DMS79 (cell line): Measurements from ENCODE around the gene KATNAL2.

Experiments used
- DNase-seq: peaks from one replicate; lab custom pipeline; 2025; lab: John Stamatoyannopoulos, UW

The KATNAL2 gene

GRCh38 chr18:47035156-47035671, 117.8 kb downstream of the KATNAL2 start, which contains the start of gene ELOA2:
ELOA2 (minus strand) TSS chr18:47035621; CDS start chr18:47035264, 357 bp downstream.
- no peak for DNase-seq

- DNase-seq = no peak
These were observed 119.0 kb downstream of the KATNAL2 start for GRCh38 chr18:47036298-47036874.

GRCh38 chr18:47036927-47037578, 119.7 kb downstream of the KATNAL2 start:
- no peak for DNase-seq

- no peak for DNase-seq
These were observed 123.6 kb downstream of the KATNAL2 start for GRCh38 chr18:47040982-47041381.

GRCh38 chr18:47050468-47050867, 133.1 kb downstream of the KATNAL2 start:
- no peak for DNase-seq

- no peak for DNase-seq
These were observed 137.0 kb downstream of the KATNAL2 start for GRCh38 chr18:47054369-47054768.

GRCh38 chr18:47062471-47062870, 145.1 kb downstream of the KATNAL2 start:
- no peak for DNase-seq

GRCh38 chr18:47063096-47063495, 145.7 kb downstream of the KATNAL2 start:
- no peak for DNase-seq

GRCh38 chr18:47067648-47068047, 150.2 kb downstream of the KATNAL2 start:
- DNase-seq = no peak

GRCh38 chr18:47075098-47075883, 157.9 kb downstream of the KATNAL2 start:
- no peak for DNase-seq

GRCh38 chr18:47077111-47077510, 159.7 kb downstream of the KATNAL2 start:
- no peak for DNase-seq

- no peak for DNase-seq
These were observed 163.5 kb downstream of the KATNAL2 start for GRCh38 chr18:47080872-47081271.

GRCh38 chr18:47081578-47081977, 164.2 kb downstream of the KATNAL2 start:
- no peak for DNase-seq

GRCh38 chr18:47087676-47088075, 170.3 kb downstream of the KATNAL2 start:
- DNase-seq = no peak

GRCh38 chr18:47095810-47096209, 178.4 kb downstream of the KATNAL2 start:
- no peak for DNase-seq

GRCh38 chr18:47100212-47100831, 182.9 kb downstream of the KATNAL2 start:
- DNase-seq = no peak

- DNase-seq = no peak
These were observed 191.0 kb downstream of the KATNAL2 start for GRCh38 chr18:47108373-47108772.

- no peak for DNase-seq
These were observed 191.6 kb downstream of the KATNAL2 start for GRCh38 chr18:47108998-47109405.

- no peak for DNase-seq
These were observed 192.3 kb downstream of the KATNAL2 start for GRCh38 chr18:47109720-47110119.

GRCh38 chr18:47110492-47111274, 193.3 kb downstream of the KATNAL2 start:
- no peak for DNase-seq

GRCh38 chr18:47113796-47114540, 196.6 kb downstream of the KATNAL2 start:
- DNase-seq = no peak
